AG04449 (cell line): ENCODE data around the gene HNRNPUL2.

Experiments
- CTCF ChIA-PET: fragments of 350-600 bp; formaldehyde crosslinking; extraction: SDS; loops from one replicate; lab custom pipeline; 2021; ENCODE audit warnings: antibody characterized with exemption; lab: Yijun Ruan, JAX
- POLR2A ChIA-PET: fragments of 400-600, 350-600 bp; formaldehyde crosslinking; extraction: SDS; loops from one replicate; lab custom pipeline; 2020; ENCODE audit warnings: antibody characterized with exemption, inconsistent platforms; lab: Yijun Ruan, JAX
- DNase-seq: peaks from one replicate; pipeline ENCODE4 v3.0.0-alpha.2; 2010; ENCODE audit warnings: low read depth, low spot score
- H3K4me3 ChIP-seq: 2 replicates; pipeline ENCODE4 v1.5.1; 2011; ENCODE audit warnings: low read depth, mild to moderate bottlenecking, control low read depth, low read length
- TF ChIP-seq, protein P1 (sequence below): IDR thresholded peaks from one replicate; pipeline ENCODE4 v1.5.1; 2011; ENCODE audit warnings: mild to moderate bottlenecking, moderate library complexity, low read length, control low read depth, inconsistent platforms; ENCODE audit not compliant: insufficient read depth; ENCODE audit errors: missing control alignments

Gene HNRNPUL2

GRCh38 chr11:62719302-62719978 is 7.8 kb downstream of the HNRNPUL2 start:
- H3K4me3 ChIP-seq: no peak overlapping the region
- ChIA-PET CTCF (interaction anchor here (1.8 kb wide), 1 partner anchor 9 kb away, joined by 4 read pairs; no protein-coding TSS in a partner anchor), POLR2A (interaction anchor here (1.1 kb wide), 1 partner anchor 29 kb away, joined by 3 read pairs; no protein-coding TSS in a partner anchor)
- TF ChIP-seq, protein P1, sequence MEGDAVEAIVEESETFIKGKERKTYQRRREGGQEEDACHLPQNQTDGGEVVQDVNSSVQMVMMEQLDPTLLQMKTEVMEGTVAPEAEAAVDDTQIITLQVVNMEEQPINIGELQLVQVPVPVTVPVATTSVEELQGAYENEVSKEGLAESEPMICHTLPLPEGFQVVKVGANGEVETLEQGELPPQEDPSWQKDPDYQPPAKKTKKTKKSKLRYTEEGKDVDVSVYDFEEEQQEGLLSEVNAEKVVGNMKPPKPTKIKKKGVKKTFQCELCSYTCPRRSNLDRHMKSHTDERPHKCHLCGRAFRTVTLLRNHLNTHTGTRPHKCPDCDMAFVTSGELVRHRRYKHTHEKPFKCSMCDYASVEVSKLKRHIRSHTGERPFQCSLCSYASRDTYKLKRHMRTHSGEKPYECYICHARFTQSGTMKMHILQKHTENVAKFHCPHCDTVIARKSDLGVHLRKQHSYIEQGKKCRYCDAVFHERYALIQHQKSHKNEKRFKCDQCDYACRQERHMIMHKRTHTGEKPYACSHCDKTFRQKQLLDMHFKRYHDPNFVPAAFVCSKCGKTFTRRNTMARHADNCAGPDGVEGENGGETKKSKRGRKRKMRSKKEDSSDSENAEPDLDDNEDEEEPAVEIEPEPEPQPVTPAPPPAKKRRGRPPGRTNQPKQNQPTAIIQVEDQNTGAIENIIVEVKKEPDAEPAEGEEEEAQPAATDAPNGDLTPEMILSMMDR: no peak
- DNase-seq: no peak

DNA sequence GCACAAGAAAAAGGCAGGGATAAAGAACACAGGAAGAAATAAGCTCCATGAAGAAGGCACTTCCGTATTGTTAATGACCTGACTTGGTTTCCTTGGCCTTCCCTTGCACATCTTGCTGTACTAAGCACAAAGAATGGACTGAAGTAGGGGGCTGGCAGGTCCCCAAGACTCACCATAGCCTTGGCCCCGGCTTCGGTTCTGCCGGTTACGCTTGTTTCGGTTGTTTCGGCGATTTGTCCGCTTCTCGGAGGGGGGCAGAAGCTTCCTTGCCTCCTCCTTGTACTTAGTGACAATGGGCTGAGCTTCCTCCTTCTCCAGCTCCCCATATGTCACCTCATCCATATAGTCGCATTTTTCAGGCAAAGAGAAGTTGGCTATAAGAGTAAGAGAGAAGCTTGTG is 10.4 kb downstream of the HNRNPUL2 start:
- H3K4me3 ChIP-seq: no peak overlapping the region
- TF ChIP-seq, protein P1: no peak
- CTCF ChIA-PET: interaction anchor here (1.0 to 1.5 kb wide), 4 partner anchors 9 to 337 kb away, joined by 3 to 5 read pairs (median 3); partner anchors contain the start of gene TMEM179B
- DNase-seq: no peak
- POLR2A ChIA-PET: interaction anchor here (1.4 kb wide), 1 partner anchor 11 kb away, joined by 7 read pairs; the partner anchor contains the start of genes HNRNPUL2 and TTC9C

DNA sequence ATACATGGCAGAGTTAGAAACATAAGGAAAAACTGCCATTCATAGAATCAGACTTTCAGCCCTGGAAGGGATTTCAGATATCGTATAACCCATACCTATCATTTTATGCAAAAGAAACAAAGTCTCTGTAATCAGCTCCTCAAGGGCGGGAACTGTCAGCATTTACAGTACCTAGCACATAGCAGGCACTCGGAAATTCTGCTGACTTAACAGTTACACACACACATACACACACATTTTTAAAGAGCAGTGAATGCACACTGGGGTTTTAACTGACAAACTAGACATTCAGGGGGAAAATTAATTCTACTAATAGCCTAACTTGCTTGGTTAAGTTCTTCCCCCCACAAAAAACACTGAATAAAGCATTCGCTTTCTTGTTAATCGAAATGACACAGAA is 11.1 kb downstream of the HNRNPUL2 start:
- CTCF ChIA-PET: interaction anchor here (0.9 to 1.5 kb wide), 7 partner anchors 8 to 336 kb away, joined by 3 to 5 read pairs (median 3); partner anchors contain the start of gene TMEM179B
- DNase-seq: no peak
- TF ChIP-seq, protein P1: no peak
- POLR2A ChIA-PET: no interaction called here
- H3K4me3 ChIP-seq: no peak overlapping the region

DNA sequence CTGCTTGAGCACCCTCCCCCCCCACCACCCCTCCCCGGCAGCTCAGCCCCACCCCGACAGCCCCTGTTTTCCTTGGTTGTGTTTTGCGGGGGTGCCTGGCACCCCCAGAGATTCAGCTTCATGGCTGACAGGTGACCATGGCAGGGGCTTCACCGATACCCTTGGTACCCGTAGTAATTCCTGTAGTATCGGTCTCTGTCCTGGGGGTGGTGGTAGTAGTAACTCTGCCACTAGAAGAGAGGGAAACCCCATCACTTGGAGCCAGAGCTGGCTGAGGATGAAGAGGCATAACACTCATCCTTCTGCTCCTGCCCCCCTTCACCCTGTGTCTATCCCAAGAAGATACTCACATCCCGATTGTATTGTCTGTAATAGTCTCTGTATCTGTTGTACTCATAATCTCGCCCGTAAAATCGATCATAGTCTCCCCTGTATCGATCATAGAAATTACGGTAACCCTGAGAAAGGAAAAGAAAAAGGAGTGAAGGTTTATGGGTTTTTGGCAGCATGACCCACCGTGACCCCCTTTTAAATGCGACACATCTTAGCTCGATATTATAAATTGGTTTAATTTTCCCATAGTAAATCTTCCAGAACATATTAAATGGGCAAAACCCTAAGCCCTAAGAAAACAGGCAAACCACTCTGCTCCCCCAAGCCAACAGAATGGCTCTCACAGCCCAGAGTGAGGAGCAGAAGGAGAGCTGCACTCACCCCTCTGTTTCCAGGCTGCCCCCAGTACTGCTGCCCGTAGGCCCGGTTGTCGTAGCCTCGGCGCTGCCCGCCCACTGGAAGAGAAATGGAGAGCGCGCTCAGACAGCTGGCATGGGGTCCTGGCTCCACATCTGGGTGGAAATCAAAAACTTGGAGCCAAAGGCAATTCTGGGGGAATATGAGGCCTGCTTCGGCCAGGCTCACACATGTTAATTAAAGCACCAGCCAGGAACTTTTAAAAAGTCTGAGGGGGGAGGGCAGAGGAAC is 11.8 kb downstream of the HNRNPUL2 start:
- CTCF ChIA-PET: interaction anchor here (0.9 to 1.5 kb wide), 6 partner anchors 9 to 336 kb away, joined by 3 to 5 read pairs (median 3); partner anchors contain the start of gene TMEM179B
- H3K4me3 ChIP-seq: no peak overlapping the region
- DNase-seq: no peak
- POLR2A ChIA-PET: interaction anchor here (1.6 kb wide), 1 partner anchor 126 kb away, joined by 5 read pairs; no protein-coding TSS in a partner anchor
- TF ChIP-seq, protein P1: no peak

- TF ChIP-seq, protein P1: no peak
- ChIA-PET CTCF (no interaction called here), POLR2A (no interaction called here)
- H3K4me3 ChIP-seq: no peak overlapping the region
- DNase-seq: no peak
Observed at GRCh38 chr11:62713343-62713742, 13.9 kb downstream of the HNRNPUL2 start.
